Activated T-cell treated with anti-CD3 and anti-CD28 coated beads, Interleukin-2, amount 50 U/mL, for 24 hours (primary cell): ENCODE results near the gene EXOC3L2.
"Not testable (repeated sequence)": the region's sequence is repeated elsewhere in the genome, so short reads cannot be mapped to it uniquely, and the experiment has no call there.

ENCODE experiments used
- DNase-seq: peaks from one replicate; pipeline ENCODE4 v3.0.0-alpha.2; 2020
- H3K27ac Mint-ChIP-seq: 2 replicates; pipeline ENCODE4 v1.8.0; 2020; ENCODE audit warnings: mild to moderate bottlenecking, mixed read lengths
- H3K27me3 Mint-ChIP-seq: 2 replicates; pipeline ENCODE4 v1.8.0; 2020; ENCODE audit warnings: mixed read lengths
- H3K36me3 Mint-ChIP-seq: 2 replicates; pipeline ENCODE4 v1.8.0; 2020; ENCODE audit warnings: low read depth, mixed read lengths
- H3K4me1 Mint-ChIP-seq: 2 replicates; pipeline ENCODE4 v1.8.0; 2020; ENCODE audit warnings: low read depth, mixed read lengths
- H3K4me3 Mint-ChIP-seq: 2 replicates; pipeline ENCODE4 v1.8.0; 2020; ENCODE audit warnings: mild to moderate bottlenecking, moderate library complexity, mixed read lengths
- H3K9me3 Mint-ChIP-seq: 2 replicates; pipeline ENCODE4 v1.8.0; 2020; ENCODE audit warnings: mixed read lengths

The EXOC3L2 gene

DNA sequence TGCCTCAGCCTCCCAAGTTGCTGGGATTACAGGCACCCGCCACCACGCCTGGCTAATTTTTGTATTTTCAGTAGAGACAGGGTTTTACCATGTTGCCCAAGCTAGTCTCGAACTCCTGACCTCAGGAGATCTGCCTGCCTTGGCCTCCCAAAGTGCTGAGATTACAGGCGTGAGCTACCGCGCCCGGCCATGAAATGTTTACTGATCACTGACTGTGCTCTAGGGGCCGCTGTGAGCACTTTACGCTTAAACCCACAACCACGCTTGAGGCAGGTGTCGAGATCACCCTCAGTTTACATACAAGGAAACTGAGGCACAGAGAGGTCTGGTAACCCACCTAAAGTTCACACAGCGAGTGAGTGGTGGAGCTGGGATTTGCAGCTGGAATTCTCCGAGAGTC, 24.7 kb upstream of the EXOC3L2 start:
- H3K9me3 Mint-ChIP-seq, DNase-seq, H3K4me3 Mint-ChIP-seq, H3K27me3 Mint-ChIP-seq, H3K4me1 Mint-ChIP-seq: not testable (repeated sequence)
- Mint-ChIP-seq H3K27ac (peak overlapping the region; percentile 34), H3K36me3 (peaks cover 46% of the 10 kb centered on the region)

DNA sequence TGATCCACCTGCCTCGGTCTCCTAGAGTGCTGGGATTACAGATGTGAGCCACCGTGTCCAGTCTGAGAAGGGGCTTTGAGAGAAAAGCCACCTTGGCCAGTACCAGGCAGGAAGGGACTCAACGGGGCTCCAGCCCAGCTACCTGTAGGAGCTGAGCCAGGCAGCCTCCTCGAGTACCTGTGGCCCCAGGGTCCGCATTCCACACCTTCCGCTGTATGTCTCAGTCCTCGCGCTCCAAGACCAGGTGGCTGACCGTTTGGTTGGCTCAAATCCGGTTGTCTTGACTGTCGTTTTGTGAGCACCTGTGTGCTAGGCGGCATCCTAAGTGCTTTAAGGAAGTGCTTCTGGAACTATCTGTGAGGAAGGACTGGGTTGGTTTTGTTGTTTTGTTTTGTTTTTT, 22.1 kb upstream of the EXOC3L2 start:
- H3K4me3 Mint-ChIP-seq, result no peak overlapping the region
- H3K27me3 Mint-ChIP-seq, result no peaks in the 10 kb centered on the region
- no peaks in the 10 kb centered on the region for H3K9me3 Mint-ChIP-seq
- peaks cover 22% of the 10 kb centered on the region for H3K36me3 Mint-ChIP-seq
- H3K27ac Mint-ChIP-seq, result no peak overlapping the region
- no peak for DNase-seq
- no peaks in the 10 kb centered on the region for H3K4me1 Mint-ChIP-seq

DNA sequence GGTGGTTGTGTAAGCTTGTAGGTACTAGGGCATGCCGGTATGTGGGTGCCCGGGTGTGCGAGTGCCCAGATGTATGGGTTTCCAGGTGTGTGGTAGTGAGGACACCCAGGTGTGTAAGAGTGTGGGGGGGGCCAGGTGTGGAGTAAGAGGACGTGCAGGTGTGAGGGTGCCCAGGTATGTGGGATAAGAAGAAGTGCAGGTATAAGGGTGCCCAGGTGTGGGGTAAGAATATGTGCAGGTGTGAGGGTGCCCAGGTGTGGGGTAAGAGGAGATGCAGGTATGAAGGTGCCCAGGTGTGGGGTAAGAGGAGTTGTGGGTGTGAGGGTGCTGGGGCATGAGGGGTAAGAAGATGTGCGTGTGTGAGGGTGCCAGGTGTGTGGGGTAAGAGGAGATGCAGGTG, 20.2 kb upstream of the EXOC3L2 start:
- no peaks in the 10 kb centered on the region for H3K9me3 Mint-ChIP-seq
- no peaks in the 10 kb centered on the region for H3K4me1 Mint-ChIP-seq
- no peak for DNase-seq
- H3K27ac Mint-ChIP-seq, result no peak overlapping the region
- H3K36me3 Mint-ChIP-seq, result peaks cover 11% of the 10 kb centered on the region
- no peaks in the 10 kb centered on the region for H3K27me3 Mint-ChIP-seq
- no peak overlapping the region for H3K4me3 Mint-ChIP-seq

DNA sequence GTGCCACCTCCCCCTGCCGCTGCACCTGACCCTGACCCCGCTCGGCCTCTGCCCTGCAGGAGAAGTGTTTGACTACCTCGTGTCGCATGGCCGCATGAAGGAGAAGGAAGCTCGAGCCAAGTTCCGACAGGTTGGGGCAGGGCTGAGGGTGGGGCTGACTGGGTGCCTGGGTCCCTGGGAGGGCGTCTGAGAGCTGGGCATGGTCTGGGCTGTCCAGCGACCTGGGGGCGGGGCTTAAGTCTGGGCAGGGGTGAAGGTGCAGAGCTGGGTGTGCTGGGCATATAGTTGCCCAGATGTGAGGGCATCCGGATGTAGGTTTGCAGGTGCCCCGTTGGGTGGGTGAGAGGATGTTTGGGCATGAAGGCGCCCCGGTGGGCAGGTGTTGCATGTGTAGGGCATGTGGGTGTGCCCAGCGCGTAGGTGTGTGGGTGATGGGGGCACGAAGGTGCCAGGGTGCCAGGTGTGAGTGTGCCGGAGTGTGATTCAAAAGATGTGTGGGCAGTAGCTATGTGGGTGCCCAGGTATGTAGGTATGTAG, 19.6 kb upstream of the EXOC3L2 start:
- no peak for DNase-seq
- Mint-ChIP-seq H3K27ac (no peak overlapping the region), H3K9me3 (no peaks in the 10 kb centered on the region), H3K36me3 (peaks cover 11% of the 10 kb centered on the region), H3K4me3 (no peak overlapping the region), H3K4me1 (no peaks in the 10 kb centered on the region), H3K27me3 (no peaks in the 10 kb centered on the region)

DNA sequence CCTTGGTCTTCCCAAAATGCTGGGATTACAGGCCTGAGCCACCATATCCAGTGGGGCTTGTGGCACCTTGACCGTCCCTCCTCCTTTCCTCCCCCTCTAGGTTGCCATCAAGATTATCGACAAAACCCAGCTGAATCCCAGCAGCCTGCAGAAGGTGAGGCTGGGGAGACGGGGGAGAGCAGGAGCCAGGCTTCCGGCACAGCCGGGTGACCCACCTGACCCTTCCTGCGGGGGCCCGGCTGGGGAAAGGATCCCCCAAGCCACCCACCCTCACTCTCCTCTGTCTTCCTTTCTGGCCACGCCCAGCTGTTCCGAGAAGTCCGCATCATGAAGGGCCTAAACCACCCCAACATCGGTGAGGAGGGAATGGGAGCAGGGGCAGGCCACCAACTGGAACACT, 17.8 kb upstream of the EXOC3L2 start:
- Mint-ChIP-seq H3K4me1 (no peaks in the 10 kb centered on the region), H3K36me3 (peaks cover 6% of the 10 kb centered on the region), H3K9me3 (no peaks in the 10 kb centered on the region), H3K27ac (no peak overlapping the region), H3K4me3 (no peak overlapping the region), H3K27me3 (no peaks in the 10 kb centered on the region)
- no peak for DNase-seq

DNA sequence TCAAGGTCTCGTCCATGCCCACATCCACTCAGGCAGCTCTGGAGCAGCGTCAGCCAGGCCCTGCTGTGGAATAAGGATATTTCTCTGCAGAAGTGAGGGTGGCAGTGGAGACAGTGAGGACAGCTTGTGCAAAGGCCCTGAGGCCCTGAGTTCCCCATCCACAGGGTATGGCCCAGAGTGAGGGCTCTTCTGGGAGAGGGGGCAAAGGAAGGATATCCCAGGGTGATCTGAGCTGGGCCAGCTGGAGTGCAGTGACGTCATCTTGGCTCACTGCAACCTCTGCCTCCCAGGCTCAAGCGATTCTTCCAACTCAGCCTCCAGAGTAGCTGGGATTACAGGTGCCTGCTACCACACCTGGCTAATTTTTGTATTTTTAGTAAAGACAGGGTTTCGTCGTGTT, 17.4 kb upstream of the EXOC3L2 start:
- peaks cover 6% of the 10 kb centered on the region for H3K36me3 Mint-ChIP-seq
- no peak for DNase-seq
- H3K9me3 Mint-ChIP-seq, result no peaks in the 10 kb centered on the region
- no peak overlapping the region for H3K27ac Mint-ChIP-seq
- H3K27me3 Mint-ChIP-seq, result no peaks in the 10 kb centered on the region
- H3K4me3 Mint-ChIP-seq, result no peak overlapping the region
- no peaks in the 10 kb centered on the region for H3K4me1 Mint-ChIP-seq

DNA sequence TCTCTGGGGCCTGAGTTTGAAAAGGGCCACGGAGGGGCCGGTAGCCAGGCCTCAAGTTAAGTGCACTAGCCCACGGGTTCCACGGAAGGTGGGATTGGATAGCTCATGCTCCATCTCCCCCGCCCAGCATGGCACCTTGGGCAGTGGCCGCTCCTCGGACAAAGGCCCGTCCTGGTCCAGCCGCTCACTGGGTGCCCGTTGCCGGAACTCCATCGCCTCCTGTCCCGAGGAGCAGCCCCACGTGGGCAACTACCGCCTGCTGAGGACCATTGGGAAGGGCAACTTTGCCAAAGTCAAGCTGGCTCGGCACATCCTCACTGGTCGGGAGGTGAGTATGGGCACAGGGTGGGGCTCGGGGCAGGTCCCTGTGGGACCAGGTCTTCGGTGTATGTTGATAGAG, 13.7 kb upstream of the EXOC3L2 start:
- peaks cover 1% of the 10 kb centered on the region for H3K36me3 Mint-ChIP-seq
- no peaks in the 10 kb centered on the region for H3K9me3 Mint-ChIP-seq
- H3K27ac Mint-ChIP-seq, result no peak overlapping the region
- peaks cover 13% of the 10 kb centered on the region for H3K4me1 Mint-ChIP-seq
- H3K4me3 Mint-ChIP-seq, result no peak overlapping the region
- DNase-seq, result no peak
- no peaks in the 10 kb centered on the region for H3K27me3 Mint-ChIP-seq

DNA sequence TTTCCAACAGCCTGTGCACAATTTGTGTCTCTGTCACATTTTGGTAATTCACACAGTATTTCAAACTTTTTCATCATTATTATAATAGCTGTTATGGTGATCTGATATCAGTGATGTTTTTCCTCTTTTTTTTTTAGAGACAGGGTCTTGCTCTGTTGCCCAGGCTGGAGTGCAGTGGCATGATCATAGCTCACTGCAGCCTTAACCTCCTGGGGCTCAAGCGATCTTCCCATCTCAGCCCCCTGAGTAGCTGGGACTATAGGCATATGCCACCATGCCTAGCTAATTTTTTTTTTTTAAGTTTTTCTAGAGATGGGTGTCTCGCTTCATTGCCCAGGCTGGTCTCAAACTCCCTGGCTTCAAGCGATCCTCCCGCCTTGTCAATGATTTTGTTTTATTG, 11.6 kb upstream of the EXOC3L2 start:
- DNase-seq, result no peak
- Mint-ChIP-seq H3K27ac (no peak overlapping the region), H3K4me3 (no peak overlapping the region), H3K36me3 (peaks cover 1% of the 10 kb centered on the region), H3K9me3 (no peaks in the 10 kb centered on the region), H3K4me1 (peaks cover 31% of the 10 kb centered on the region), H3K27me3 (no peaks in the 10 kb centered on the region)

DNA sequence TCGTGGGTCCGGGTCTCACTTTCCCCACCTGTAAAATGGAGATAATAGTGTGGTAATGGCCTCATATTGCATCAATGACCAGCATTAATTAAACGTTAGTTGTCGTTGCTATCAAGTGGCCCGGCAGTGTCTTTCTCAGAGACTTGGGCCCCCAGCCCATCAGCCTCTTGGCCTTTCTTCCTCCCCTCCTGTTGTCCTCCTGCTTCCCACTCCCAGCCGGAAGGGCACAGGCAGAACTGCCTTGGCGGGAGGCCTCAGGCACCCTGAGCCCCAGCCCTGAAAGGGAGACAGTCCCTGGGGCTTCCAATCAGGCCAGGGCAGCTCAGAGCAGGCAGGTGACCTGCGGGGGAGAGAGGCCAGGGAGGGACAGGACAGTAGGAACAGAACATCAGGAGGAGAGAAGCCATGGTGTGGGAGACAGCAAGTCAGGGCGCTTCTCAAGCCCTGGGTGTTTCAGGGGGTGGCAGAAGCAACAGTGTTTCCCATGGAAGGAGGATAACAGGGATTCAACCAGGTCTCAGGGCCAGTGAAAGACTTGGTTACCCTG, 10.5 kb upstream of the EXOC3L2 start:
- Mint-ChIP-seq H3K36me3 (peaks cover under 1% of the 10 kb centered on the region), H3K27me3 (no peaks in the 10 kb centered on the region), H3K27ac (no peak overlapping the region), H3K4me1 (peaks cover 32% of the 10 kb centered on the region), H3K4me3 (no peak overlapping the region), H3K9me3 (no peaks in the 10 kb centered on the region)
- no peak for DNase-seq

DNA sequence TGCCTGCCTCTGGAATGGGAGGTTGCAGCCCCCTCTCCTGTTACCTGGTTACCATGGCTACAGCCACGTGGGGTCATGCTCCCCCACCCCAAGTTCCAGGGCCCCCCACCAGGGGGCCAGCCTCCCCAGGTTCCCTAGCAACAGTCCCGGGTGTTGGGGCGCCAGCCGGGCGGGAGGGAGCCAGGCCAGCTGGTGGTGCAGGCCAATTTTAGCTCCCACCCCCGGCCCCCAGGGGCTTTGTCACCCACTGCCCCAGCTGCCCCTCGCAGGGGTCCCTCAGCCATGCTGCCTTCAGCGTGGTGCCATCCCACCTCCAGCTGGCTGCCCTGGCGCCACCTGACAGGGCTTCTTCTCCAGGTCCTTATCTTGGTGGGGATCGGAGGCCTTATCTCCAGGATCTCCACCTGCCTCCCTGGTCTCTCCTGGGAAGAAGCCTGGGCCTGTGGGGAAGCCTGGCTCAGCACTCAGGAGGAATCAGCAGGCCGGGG, 8.9 kb upstream of the EXOC3L2 start:
- no peaks in the 10 kb centered on the region for H3K9me3 Mint-ChIP-seq
- H3K4me1 Mint-ChIP-seq, result peaks cover 34% of the 10 kb centered on the region
- no peaks in the 10 kb centered on the region for H3K27me3 Mint-ChIP-seq
- H3K4me3 Mint-ChIP-seq, result no peak overlapping the region
- peak overlapping the region; percentile 14 for H3K27ac Mint-ChIP-seq
- no peaks in the 10 kb centered on the region for H3K36me3 Mint-ChIP-seq
- no peak for DNase-seq

DNA sequence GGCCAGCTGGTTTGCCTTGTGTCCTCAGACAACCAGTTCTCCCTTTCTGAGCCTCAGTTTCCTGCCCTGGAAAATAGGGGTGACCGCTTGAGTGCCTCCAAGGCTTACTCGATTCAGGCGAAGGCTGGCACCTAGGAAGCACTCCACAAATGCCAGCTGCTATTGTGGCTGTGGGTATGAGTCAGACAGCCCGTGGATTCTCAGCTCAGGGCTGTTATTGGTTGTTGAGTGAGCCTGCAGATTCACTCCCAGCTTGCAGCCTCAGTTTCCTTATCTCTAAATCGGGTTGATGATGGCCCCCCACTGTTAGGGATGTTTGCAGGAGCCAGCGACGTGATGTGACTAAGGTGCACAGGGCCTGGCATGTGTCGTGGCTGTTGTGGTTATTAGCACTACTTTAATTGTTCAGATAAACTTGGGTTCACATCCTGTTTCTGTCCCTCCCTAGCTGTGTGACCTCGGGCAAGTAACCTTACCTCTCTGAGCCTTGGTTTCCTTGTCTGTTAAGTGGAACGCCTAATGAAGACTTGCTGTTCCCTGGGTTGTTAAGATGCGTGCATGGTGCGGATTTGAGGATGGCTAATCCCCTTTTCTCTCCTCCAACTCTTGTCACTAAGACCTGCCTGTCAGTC, 8.3 kb upstream of the EXOC3L2 start:
- no peaks in the 10 kb centered on the region for H3K27me3 Mint-ChIP-seq
- peak overlapping the region; percentile 14 for H3K27ac Mint-ChIP-seq
- no peaks in the 10 kb centered on the region for H3K36me3 Mint-ChIP-seq
- DNase-seq, result peak; percentile 35
- peaks cover 36% of the 10 kb centered on the region for H3K4me1 Mint-ChIP-seq
- no peaks in the 10 kb centered on the region for H3K9me3 Mint-ChIP-seq
- peak overlapping the region; percentile 81 for H3K4me3 Mint-ChIP-seq

DNA sequence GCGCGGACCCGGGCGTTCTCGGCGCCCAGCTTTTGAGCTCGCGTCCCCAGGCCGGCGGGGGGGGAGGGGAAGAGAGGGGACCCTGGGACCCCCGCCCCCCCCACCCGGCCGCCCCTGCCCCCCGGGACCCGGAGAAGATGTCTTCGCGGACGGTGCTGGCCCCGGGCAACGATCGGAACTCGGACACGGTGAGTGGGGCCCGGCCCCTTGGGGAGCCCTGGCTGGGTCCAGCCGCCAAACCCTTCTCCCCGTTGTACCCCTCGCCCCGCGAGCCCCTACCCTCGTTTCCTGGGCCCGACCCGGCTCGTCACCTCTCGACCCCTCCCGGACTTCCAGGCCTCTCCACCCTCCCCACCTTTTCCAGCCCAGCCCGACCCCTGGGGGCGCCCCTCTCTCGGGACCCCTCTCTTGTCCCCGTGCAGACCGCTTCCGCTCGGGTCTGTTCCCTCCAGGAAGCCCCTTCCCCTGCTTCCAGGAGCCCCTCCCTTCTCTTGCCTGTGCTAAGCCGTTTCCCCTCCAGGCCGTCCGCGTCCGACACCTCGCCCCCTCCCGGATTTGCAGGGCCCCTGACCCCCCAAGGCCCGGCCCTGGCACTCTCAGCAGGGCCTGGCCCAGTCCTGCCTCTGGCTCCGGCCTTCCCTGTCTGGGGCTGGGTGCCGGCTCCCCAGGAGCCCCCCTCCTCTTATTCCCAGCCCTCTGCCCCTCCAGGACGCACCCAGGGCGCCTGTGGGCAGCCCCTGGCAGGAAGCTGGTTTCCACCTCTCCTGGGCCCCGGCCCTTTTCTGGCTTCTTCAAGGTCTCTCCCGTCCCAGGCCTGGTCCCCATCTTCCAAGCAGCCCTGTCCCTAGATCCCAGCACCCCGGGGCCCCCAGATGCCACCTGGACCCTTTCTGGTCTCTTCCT, 6.5 kb upstream of the EXOC3L2 start:
- Mint-ChIP-seq H3K27ac (no peak overlapping the region), H3K4me3 (peak overlapping the region; percentile 81), H3K27me3 (no peaks in the 10 kb centered on the region), H3K36me3 (no peaks in the 10 kb centered on the region), H3K9me3 (no peaks in the 10 kb centered on the region), H3K4me1 (peaks cover 37% of the 10 kb centered on the region)
- DNase-seq, result peak; percentile 46

DNA sequence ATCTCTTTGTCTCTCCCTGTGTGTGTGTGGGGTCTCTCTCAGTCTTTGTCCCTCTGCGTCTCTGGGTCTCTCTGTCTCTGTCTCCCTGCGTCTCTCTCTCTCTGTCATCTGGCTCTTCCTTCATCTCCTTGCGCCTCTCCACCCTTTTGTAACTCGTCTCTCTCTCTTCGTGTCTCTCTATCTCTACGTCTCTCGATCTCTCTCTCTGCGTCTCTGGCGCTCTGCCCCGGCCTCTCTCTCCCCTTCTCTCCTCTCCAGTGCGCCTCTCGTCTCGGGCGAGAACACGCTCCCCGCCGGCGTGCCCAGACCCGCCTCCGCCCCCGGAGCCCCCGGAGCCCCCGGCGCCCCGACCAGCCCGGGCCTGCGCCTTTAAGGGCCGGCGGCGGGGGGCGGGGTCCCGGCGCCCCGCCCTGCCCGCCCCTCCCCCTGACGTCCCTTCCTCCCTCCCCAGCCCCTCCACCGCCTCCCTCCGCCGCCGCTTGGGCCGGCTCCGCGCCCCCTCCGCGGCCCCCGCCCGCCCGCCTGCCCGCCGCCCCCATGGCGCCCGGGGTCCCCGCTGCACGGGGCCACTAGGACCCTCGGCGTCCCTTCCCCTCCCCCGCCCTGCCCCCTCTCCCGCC, 5.7 kb upstream of the EXOC3L2 start, which contains the start of gene MARK4:
MARK4 (plus strand) TSS at position 440 of the 620 bp plus-strand sequence. CDS start 318 bp downstream, outside the sequence.
- Mint-ChIP-seq H3K4me1 (peaks cover 34% of the 10 kb centered on the region), H3K27ac (peak within 1 kb of the TSS; percentile 53), H3K9me3 (no peaks in the 10 kb centered on the region), H3K4me3 (peak within 1 kb of the TSS; percentile 81), H3K27me3 (no peaks in the 10 kb centered on the region), H3K36me3 (no peaks in the 10 kb centered on the region)
- DNase-seq, result peak; percentile 81

DNA sequence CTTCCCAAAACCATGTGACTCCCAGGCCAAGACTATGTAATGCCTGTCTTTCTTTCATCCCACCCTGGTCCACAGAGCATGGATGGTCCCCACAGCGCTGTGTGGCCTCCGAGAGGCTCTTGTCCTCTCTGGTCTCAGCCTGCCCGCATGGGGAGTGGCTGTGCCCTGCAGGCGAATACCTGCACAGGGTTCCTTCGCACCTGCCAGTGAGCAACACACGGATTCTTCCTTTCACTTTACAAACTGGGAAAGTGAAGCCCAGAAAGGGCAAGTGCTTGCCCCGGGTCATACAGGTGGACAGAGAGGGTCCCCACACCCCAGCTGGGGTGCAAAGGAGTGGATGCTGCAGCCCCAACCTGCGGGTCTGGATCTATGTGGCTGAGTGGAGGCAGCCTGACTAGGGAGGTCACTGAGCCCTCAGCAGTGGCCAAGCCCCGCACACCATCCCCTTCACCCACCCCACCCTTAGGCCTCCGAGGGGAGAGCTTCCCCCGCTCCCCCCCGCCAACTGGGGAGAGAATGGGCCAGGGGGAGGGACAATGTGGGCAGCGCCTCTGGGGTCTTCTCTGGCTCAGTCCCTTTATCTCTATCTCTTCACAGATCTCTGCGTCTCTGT, 5.1 kb upstream of the EXOC3L2 start:
- H3K36me3 Mint-ChIP-seq, result no peaks in the 10 kb centered on the region
- H3K27me3 Mint-ChIP-seq, result no peaks in the 10 kb centered on the region
- H3K27ac Mint-ChIP-seq, result peak overlapping the region; percentile 53
- H3K4me3 Mint-ChIP-seq, result peak overlapping the region; percentile 75
- DNase-seq, result no peak
- peaks cover 32% of the 10 kb centered on the region for H3K4me1 Mint-ChIP-seq
- no peaks in the 10 kb centered on the region for H3K9me3 Mint-ChIP-seq
